ENCODE measurements around the gene MYO1E.
"Not testable (repeated sequence)": the region's sequence is repeated elsewhere in the genome, so short reads cannot be mapped to it uniquely, and the experiment has no call there.

The MYO1E gene

DNA sequence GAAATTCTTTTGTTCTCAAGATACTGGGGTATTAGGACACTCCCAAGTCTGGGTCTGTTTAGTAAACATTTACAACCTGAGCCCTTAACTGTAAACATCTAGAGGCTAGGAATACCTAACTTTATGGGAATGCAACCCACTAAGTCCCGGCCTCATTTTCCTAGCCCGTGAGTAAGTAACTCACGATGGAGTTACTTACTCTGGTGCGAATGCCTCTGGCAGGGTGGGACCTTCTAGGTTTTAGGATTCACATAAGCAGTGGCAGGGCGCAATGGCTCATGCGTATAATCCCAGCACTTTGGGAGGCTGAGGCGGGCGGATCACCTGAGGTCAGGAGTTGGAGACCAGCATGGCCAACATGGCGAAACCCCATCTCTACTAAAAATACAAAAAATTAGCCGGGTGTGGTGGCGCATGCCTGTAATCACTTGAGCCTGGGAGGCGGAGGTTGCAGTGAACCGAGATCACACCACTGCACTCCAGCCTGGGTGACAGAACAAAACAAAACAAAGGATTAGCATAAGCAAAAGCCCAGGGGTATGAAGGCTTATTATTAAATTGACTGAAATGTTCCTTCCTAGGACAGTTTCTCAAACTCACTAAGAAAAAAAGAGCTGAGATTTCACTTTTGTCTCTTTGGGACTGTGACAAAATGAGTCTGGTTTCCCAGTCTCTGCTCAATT is 14.7 kb upstream of the MYO1E start:
- not testable (repeated sequence) for DNase-seq (ENCODE audit: low read depth in 3 of 3, low spot score in 1 of 3)

DNA sequence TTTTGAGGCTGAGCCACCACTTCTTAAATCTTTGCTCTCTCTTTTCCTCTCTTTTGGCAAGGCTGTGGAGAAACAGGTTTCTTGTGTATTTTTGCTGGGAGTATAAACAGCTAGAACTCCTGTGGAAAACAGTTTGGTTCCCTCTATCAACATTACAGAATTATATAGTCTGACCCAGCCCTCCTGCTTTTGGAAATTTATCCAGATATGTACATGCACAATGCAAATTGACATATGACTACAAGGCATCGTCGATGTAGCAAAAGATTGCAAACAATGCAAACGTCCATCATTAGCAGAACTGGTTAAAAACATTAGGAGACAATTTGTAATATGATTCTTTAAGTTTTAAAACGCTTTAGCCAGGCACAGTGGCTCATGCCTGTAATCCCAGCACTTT is 12.5 kb upstream of the MYO1E start:
- no peak for DNase-seq (ENCODE audit: low read depth in 3 of 3, low spot score in 1 of 3)

DNA sequence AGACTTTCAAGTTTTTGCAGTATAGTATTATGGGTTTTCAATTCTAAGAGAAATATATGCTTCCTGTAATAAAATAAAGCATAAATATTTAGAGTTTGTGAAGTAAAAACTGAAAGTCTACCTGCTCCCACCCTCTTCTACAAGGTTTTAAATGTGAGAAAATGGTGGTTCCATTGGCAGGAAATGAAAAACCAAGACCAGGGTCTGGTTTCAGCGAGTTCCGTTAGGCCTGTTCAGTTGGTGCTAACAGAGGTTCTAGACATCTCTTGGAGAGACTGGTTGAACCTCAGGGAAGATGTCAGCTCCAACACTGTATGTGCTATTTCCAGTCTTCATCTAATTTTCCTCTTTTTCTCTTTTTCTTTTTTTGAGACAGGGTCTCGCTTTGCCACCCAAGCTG is 11.8 kb upstream of the MYO1E start:
- DNase-seq (ENCODE audit: low read depth in 3 of 3, low spot score in 1 of 3) = no peak

DNA sequence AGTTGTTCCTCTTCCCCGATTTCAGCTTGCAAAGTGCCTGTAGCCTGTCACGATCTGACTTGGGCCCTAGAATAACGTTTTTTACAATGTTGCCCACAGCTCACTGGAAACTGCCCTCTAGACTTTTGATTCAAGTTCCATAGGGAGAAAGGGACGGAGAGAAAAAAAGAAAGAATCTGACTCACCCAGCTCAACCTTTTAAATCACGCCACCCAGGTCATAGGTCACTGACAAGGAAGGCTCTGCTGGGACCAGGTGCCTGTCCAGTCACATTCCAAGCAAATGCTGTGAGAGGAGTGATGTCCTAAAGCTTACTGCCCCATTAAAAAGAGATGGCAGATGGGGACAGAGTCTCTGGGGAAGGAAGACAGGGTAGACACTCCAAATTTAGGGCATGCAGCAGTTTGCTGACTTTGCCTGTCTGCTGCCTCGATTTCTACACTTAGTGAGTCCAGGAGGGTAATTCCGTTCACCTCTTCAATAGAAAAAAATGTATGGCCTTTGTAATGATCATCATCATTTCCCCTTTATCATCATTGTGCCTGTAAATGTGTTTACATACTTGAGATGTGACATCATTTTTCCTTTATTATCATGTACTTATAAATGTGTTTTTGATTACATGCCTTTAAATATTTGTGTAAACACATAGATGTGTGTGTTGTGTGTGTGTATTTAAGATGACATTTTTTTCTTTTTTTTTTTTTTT is 8.4 kb upstream of the MYO1E start:
- DNase-seq (ENCODE audit: low read depth in 3 of 3, low spot score in 1 of 3) = no peak

DNA sequence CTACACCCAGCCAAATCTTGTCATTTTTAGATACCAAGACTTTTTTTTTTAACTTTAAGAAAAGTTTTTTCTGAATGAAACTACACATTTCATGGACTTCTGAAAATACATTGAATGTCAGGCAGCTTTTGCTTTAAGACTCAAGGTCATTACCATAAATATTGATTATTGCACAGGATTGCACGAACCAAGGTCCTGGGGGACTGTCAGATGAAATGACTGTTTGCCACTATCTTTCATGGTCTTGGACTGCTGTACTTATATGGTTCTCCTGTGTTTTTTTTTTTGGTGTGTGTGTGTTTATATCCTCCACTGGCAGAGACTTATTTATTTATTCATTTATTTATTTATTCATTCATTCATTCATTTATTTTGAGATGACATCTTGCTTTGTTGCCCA is 6.9 kb upstream of the MYO1E start:
- DNase-seq (ENCODE audit: low read depth in 3 of 3, low spot score in 1 of 3) = no peak

DNA sequence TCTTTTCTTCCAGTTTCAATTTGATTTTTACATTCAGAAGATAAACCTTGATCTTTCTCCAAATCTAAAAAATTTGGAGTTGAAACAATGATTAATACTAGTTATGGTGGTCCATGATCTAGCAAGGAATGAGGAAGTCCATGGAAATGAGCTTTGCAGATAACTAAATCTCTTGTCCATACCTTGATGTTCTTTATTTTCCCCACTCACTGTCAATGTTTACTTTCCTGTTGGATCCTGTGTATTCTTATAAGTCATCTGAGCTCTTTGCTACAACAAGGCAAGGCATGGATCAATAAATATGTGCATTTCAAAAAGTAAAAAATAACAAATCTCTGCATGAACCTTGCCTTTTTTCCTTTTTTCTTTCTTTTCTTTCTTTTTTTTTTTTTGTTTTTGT is 6.2 kb upstream of the MYO1E start:
- DNase-seq (ENCODE audit: low read depth in 3 of 3, low spot score in 1 of 3) = no peak

DNA sequence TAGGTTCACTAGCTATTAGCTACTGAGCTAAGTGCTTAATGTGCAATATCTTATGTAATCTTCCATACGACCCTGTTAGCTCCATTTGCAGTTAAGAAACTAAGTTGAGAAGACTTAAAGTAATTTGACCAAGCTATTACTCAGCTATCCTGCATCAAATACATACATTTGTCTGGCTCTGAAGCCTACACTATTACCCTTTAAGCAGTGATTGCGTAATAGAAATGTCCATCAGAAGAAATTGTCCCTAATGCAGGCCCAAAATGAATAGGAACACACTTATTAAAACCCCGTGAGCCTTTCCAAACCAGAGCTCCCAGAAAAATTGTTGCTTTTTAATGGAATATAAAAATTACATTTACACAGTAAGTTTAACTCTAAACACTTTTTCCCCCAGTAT is 5.3 kb upstream of the MYO1E start:
- DNase-seq (ENCODE audit: low read depth in 3 of 3, low spot score in 1 of 3) = no peak

DNA sequence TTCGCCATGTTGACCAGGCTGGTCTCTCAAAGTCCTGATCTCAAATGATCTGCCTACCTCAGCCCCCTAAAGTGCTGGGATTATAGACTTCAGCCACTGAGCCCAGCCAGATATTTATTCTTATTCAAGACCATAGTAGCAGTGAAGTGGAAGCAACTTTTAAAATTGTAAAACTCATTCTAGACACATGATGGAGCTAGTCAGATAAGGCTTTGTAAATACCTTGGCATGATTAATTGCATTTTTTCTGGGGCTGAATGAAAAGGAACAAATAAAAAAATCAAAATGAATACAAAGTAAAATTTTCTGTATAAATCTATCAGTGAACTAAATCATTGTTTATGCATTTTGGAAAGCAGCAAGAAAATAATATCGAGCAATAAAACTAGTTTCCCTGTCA is 4.1 kb upstream of the MYO1E start:
- no peak for DNase-seq (ENCODE audit: low read depth in 3 of 3, low spot score in 1 of 3)

DNA sequence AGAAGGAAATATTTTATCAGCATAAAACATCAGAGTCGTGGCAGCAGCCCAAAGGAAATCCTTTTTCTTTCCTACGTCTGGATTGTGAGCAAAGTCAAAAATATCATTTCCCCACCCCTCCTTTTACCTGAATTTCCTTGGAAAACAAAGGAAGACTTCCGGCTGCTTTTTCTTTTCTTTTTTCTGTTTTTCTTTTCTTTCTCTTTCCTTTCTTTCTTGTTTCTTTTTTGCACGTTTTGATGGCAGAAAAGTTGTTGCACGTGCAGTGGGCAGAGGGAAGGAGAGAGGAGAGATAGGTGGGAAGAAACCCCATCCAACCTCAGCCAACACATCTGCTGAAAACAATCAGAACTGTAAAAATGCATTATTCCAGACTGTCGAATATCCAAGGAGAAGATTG is 544 bp upstream of the MYO1E start:
- DNase-seq (ENCODE audit: low read depth in 3 of 3, low spot score in 1 of 3) = no peak

DNA sequence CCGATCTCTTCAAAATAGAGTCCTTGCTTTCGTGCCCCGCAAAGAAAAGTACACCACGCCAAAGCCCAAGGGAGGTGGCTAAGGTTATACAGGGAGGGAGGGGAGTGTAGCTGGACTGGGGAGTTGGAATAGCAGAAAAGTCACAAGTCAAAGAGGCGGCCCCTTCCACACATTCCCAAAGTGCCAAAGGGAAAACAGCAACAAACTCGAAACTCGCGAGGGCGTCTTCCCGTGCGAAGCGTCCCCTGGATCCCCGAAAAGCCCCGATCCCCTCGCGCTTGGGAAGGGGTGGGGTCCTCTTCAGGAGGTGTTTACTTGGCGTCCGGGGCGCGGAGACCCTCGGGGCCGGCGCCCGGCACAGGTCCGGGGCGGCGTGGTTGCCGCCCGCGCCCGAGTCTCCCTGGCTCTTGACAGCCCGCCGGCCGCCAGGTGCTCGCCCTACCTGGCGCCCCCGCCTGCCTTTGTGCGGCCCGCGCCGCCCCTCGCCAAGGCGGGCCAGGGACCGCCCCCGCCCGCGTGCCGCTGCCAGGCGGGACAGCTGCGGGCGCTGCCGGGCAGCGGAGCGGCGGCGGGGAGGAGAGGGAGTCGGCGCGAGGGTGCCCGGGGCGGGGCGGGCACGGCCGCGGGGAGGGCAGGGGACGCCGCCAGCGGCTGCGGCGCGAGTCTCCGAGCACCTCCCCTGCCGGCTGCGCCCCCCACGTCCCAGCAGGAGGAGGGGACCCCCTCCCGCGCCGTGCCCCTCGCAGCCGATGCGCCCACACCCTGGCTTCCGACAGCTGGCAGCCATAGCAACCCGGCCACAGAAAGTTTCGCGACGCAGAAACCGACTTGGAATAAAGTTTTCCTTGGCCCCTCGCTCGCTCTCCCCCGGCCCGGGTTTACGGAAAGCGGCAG is 966 bp downstream of the MYO1E start:
- no peak for DNase-seq (ENCODE audit: low read depth in 3 of 3, low spot score in 1 of 3)

DNA sequence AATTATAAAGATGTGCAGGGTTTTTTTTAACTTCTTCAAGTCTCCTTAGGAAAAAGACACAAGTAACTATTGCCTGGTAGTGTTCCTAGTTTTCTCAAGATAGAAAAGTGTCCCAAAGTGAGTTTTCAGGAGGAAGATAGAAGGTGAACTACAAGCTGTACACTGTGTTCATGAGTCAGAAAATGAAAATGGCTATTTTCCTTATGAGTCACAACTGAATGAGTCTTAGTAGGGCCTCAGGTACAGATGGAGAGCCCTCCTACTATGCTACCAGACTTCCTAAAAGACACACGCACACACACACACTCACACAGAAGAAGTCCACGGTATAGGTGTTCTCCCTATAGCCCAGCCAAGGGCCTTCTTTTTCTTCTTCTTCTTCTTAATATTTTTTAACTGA is 3.1 kb downstream of the MYO1E start:
- no peak for DNase-seq (ENCODE audit: low read depth in 3 of 3, low spot score in 1 of 3)

DNA sequence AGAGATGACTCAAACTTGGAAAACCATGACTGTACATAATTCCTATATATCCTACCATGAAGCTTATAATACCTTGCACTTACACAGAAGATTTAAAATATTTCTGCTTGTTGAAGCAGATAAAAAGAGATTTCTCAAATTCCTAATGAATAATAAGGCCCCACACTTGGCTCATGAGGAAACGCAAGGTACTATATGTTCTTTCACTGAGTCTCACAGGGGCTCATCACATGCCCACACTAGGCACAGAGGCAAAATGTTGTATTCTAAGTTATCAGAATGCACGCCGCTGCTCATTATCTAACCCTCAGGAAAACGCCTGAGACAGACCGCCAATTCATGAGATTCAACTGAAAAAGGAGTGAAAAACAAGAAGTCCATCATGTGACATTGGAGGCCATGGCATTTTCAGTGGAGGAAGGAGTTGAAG is 5.6 kb downstream of the MYO1E start:
- no peak for DNase-seq (ENCODE audit: low read depth in 3 of 3, low spot score in 1 of 3)

DNA sequence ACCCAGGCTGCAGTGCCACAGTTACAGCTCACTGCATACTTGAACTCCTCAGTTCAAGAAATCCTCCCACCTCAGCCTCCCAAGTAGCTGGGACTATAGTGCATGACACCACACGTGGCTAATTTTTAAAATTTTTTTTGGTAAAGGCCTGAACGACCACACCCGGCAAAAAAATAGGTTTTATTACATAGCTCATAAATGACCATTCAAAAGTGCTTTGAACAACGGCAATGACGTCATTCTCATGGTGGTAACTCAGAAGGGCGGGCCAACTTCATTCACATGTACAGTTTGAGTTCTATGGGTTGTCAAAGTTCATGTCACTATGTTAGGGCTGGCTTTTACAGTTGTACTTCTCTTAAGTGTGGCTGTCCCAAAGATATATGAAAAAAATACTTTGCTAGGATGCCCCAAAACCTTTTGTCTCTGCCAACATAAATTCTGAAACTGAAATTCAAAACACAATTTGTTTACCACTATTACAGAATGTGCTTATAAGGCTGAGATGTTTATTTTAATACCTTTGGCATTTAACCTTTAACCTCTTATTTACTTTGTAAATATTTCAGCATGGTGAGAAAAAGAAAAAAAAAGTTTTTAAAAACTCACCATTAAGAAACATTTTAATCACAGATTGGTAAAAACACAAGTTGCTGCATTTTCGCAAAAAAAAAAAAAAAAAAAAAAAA is 6.2 kb downstream of the MYO1E start:
- DNase-seq (ENCODE audit: low read depth in 3 of 3, low spot score in 1 of 3) = no peak

DNA sequence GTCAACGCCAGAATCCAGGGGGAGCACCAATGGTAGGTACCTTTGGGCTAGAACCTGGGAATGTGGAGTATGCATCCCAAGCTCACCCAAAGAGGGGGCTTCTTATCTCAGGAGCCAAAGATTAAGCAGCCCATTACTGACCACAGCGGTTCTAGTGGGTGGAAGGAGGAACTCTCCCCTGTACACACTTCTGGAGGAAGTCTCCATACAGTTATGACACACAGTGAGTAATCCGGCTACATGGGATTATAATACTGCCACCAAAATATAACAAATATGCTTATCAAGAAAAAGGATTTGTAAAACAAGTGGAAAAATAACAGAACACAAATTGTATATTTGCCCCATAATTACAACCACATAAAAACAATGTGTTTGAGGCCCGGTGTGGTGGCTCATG is 8.4 kb downstream of the MYO1E start:
- no peak for DNase-seq (ENCODE audit: low read depth in 3 of 3, low spot score in 1 of 3)

DNA sequence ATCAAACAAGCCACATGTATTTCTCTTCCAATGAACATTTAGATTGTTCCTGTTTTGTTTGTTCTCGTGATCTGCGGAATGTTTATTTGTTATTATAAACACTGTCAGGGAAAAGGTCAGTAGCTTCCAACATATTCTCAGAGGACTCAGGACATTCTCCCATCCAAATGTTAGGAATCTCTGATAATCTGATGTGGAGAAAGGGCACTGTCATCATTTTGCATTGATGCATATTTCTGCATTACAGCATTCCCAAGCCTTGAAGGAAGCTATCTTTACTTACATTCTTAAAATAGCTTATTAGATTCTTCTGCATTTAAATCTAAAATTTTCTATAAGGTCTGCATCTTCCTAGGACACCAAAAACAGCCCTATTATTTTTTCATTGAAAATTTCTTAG is 10.3 kb downstream of the MYO1E start:
- no peak for DNase-seq (ENCODE audit: low read depth in 3 of 3, low spot score in 1 of 3)

DNA sequence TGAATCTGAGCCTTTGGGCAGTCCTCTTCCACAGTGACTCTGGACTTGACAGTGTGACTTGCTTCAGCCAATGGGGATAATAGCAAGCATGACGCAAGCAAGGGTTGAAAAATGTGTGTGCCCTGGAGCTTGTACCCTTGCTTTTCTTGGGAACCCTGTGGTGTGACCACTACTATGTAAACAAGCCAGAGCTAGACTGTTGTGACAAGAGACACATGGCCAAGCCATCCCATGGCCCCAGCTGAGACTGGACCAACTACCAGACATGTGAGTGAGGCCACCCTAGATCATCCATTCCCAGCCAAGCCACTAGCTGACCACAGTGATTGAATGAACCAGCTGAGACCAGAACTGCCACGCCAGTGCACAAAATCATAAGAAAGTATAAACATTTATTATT is 11.8 kb downstream of the MYO1E start:
- no peak for DNase-seq (ENCODE audit: low read depth in 3 of 3, low spot score in 1 of 3)

DNA sequence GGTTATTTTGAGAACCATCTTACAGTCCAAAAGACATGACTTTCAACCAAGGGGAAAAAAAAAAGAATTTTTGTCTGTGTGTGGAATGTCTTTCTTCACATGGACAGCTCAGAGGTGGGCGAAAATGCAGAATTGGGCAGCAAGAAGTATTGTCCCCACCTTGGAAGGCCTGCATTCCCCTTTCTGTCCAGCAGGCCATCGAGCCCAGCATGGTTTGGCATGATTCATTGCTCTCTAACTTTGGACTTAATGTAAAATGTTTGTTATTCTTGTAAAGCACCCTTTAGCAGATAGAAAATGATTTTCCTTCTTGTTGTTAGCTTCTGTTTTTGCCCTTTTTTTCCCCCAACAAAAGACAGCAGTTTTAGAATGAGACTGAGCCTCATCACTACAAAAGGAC is 12.4 kb downstream of the MYO1E start:
- DNase-seq (ENCODE audit: low read depth in 3 of 3, low spot score in 1 of 3) = no peak

DNA sequence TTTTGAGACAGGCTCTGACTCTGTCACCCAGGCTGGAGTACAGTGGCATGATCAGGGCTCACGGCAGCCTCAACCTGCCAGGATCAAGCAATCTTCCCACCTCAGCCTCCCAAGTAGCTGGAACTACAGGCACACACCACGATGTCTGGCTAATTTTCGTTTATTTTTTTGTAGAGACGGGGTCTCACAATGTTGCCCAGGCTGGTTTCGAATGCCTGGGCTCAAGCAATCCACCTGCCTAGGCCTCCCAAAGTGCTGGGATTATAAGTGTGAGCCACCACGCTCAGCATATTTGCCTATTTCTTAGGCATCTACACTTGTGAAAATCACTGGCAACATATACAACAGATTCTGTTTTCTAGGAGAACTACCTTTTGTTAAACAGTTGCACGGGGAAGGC is 16.9 kb downstream of the MYO1E start:
- no peak for DNase-seq (ENCODE audit: low read depth in 3 of 3, low spot score in 1 of 3)

DNA sequence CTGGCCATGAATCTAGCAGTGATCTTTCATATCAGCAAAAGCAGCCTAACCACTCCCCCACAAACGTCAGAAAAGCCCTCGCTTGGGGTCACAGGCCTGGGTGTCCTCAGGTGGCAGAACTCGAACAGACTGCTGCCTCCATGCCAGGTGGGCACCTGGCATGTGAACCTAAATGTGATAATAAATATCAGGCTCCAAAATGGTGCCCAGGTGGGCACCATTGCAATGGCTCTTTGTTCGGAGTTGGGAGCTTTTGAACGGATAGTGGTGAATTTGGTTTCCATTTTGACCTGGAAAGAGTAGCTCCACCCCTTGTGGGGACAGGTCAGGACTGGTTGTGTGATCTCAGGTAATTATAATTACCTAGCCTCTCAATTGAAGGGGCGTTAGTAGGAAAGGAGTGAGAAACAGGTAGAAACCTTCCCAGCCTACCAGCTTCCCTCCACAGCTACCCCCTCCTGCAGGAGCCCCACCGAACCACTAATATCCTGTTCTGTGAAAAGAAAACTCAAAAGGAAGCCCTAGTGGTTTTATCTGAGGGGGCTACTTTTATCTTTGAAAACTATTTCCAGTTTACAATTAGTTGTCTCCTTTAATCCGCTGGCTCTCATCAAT is 18.1 kb downstream of the MYO1E start:
- no peak for DNase-seq (ENCODE audit: low read depth in 3 of 3, low spot score in 1 of 3)

DNA sequence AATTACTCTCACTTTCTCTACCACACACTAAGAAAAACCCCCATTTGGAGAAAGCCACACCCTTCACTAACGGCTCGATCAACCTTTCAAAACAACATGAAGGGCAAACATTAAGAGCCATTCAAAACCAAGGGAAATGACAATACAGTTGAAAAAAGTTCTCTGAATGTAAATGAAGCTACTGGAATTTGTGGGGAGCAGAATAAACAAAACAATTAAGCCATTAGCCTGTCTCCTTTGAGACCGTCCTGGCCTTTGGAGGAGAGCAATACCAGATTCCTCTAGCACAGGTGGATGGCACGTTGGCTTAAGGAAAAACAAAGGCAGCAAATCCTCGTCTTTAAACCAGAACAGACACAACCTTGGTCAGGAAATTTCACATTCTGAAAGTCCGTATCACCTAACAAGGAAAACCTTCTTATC is 18.7 kb downstream of the MYO1E start:
- DNase-seq (ENCODE audit: low read depth in 3 of 3, low spot score in 1 of 3) = no peak

DNA sequence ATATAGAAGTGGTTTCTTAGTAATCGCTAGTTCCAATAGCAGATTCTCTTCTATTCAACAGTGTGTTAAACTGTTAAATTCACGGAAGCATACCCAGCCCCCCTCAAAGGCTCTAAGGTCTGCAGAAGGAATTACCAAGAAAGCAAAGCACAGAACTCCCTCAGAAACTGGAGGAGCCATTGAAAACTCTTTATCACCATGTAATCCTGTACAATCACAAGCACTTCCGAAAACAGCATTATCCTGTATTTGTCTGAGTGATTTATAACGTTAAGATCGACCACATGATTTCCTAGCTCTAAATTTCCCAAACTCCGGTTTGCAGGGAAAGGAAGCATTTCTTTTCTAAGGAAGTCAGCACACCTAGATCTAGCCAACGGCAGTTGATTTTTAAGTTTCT is 20.0 kb downstream of the MYO1E start:
- DNase-seq (ENCODE audit: low read depth in 3 of 3, low spot score in 1 of 3) = no peak

Measured in stimulated activated CD4-positive, alpha-beta T cell treated with anti-CD3 and anti-CD28 coated beads, TNF-alpha, amount 100 ng/mL, for 1 hour (primary cell).